GM12873 (cell line): Measurements from ENCODE around the gene CFD.

ENCODE experiments used
- CTCF ChIP-seq: IDR thresholded peaks from 2 replicates; pipeline ENCODE4 v1.5.1; 2012; ENCODE audit warnings: low read depth, mild to moderate bottlenecking, moderate library complexity, low read length, control low read depth; ENCODE audit not compliant: insufficient read depth; ENCODE audit errors: missing control alignments

CFD gene

GRCh38 chr19:888581-889385, 29.3 kb downstream of the CFD start:
- no peak for TF ChIP-seq CTCF

DNA sequence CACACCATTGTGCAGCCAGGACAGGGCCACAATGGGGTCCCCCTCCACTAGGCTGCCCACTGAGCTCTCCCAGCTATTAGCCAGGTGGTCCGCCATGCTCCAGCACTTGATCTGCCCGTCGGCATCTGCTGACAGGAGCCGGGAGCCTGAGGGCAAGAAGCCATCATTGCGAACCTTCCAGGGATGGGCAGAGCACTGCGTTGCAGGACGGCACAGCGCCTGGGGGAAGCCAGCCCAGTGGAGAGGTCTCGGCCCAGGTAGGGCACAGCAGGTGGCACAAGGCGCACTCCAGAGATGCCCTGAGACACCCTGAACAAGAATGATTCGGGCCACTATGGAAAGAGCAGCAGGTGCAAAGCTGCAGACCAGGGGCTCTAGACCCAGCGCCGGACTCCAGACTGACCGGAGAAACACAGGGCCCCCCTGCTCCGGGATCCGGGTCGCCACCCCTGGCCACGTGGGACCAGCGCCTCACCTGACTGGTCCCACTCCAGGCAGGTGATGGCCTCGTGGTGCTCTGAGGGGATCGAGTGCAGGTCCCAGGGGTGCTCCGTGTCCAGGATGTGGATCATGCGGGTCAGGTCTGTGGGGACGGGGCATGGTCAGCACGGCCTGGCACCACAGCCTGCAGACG, 30.3 kb downstream of the CFD start:
- TF ChIP-seq CTCF = no peak

DNA sequence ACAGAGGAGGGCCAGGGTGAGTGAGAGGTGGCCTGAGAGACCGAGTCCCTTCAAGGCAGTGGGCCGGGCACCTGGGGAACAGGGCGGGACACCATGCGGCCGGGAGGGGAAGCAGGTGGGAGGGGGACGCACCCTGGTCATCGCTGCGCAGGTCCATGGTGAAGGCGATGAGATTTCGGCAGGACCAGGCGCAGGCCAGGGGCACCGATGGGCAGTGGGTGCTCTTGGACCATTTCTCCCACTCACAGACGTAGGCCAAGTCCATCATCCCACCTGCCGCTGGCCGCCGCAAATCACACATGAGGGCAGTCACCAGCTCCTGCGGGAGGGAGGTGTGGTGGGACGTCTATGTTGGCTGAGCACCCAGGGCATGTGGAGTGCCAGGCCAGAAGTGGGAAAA, 31.4 kb downstream of the CFD start:
- no peak for TF ChIP-seq CTCF

DNA sequence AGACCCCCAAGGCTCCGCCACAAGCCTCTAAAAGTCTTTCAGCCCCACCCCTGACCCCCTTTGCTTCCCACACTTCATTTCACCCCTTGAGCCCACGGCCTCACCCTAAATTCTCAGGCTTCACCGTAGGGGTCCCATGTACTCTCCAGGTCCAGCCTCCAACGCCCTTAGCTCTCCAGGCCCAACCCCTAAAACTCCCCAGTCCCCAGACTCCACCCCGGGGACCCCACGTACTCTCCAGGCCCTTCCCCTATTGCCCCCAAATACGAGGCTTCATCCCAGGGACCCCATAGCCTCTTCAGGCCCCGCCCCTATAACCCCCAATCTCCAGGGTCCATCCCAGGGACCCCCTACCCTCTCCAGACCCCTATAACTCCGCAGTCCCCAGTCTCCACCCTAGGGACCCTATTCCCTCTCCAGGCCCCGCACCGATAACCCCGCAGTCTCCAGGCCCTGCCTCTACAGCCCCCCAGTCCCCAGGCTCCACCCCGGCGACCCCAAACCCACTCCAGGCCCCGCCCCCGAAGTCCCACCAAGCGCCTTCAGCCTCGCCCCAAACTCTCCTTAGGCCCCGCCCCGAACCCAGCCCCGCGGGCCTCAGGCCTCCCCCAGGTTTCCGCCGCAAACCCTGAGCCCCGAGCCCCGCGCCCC, 32.9 kb downstream of the CFD start:
- no peak for TF ChIP-seq CTCF

- TF ChIP-seq CTCF = no peak
Measured at GRCh38 chr19:892894-893689, 33.6 kb downstream of the CFD start, which contains the start of the genes MED16 and RNU6-9. MED16 (minus strand) TSS chr19:893187; CDS start chr19:891131, 2,056 bp downstream. RNU6-9 (plus strand) TSS chr19:893484.

- no peak for TF ChIP-seq CTCF
Measured at GRCh38 chr19:896434-896833, 37.0 kb downstream of the CFD start.
